ENCODE data around the gene ACTL6B. TPM values are rescaled to one million over a fixed set of nuclear protein-coding genes. Genes with fewer than 3 reads are reported as not detected.

The ACTL6B gene
- total and polyA plus RNA-seq, 3 donors from 2014 or later, result 0.79 to 2.1 (median 1.2) TPM

- TF ChIP-seq POLR2A (IDR thresholded peaks at IDR 0.05) (no peak), CTCF (IDR thresholded peaks at IDR 0.05) (no peak)
- Histone ChIP-seq H3K36me3 (ENCODE audit: low read depth, missing control alignments) (no peaks in the 10 kb centered on the region), H3K9me3 (no peaks in the 10 kb centered on the region), H3K27ac (no peak overlapping the region), H3K4me1 (peaks cover 24% of the 10 kb centered on the region), H3K27me3 (no peaks in the 10 kb centered on the region), H3K4me3 (no peak overlapping the region)
- intact Hi-C loops (cut with DNase I; ENCODE audit: low total_unique reads), result no loop called here
- no peak for DNase-seq
- WGBS, 2 donors, result 71 to 80% methylated on average over 15 to 26 of the region's 29 CpGs
Observed at GRCh38 chr7:100681491-100682227, 25.4 kb upstream of the ACTL6B start.

GRCh38 chr7:100680576-100681271, 24.5 kb upstream of the ACTL6B start:
- WGBS, 2 donors, result 84 to 91% methylated on average over 8 to 18 of the region's 18 CpGs
- intact Hi-C loops (cut with DNase I; ENCODE audit: low total_unique reads), result no loop called here
- TF ChIP-seq POLR2A (IDR thresholded peaks at IDR 0.05) (no peak), CTCF (IDR thresholded peaks at IDR 0.05) (no peak)
- H3K36me3 ChIP-seq (ENCODE audit: low read depth, missing control alignments), result no peaks in the 10 kb centered on the region
- no peak overlapping the region for H3K4me3 ChIP-seq
- H3K4me1 ChIP-seq, result peaks cover 26% of the 10 kb centered on the region
- no peaks in the 10 kb centered on the region for H3K9me3 ChIP-seq
- H3K27ac ChIP-seq, result peak overlapping the region; percentile 25 to 50
- DNase-seq, result no peak
- H3K27me3 ChIP-seq, result no peaks in the 10 kb centered on the region

GRCh38 chr7:100679927-100680575, 23.8 kb upstream of the ACTL6B start:
- intact Hi-C loops (cut with DNase I; ENCODE audit: low total_unique reads), result no loop called here
- TF ChIP-seq CTCF (IDR thresholded peaks at IDR 0.05) (no peak), POLR2A (IDR thresholded peaks at IDR 0.05) (no peak)

GRCh38 chr7:100679129-100679926, 23.1 kb upstream of the ACTL6B start:
- Histone ChIP-seq H3K27me3 (no peaks in the 10 kb centered on the region), H3K4me1 (peaks cover 26% of the 10 kb centered on the region), H3K9me3 (no peaks in the 10 kb centered on the region), H3K36me3 (ENCODE audit: low read depth, missing control alignments) (no peaks in the 10 kb centered on the region), H3K4me3 (no peak overlapping the region), H3K27ac (peak overlapping the region in 1 of 2 donors; percentile 23)
- TF ChIP-seq CTCF (IDR thresholded peaks at IDR 0.05) (no peak), POLR2A (IDR thresholded peaks at IDR 0.05) (no peak)
- DNase-seq, result peak; percentile 39
- intact Hi-C loops (cut with DNase I; ENCODE audit: low total_unique reads), result no loop called here
- WGBS, 2 donors, result 48 to 51% methylated on average over 10 to 13 of the region's 13 CpGs

More at GRCh38 chr7:100679927-100680575, 23.8 kb upstream of the ACTL6B start:
- Histone ChIP-seq H3K27me3 (no peaks in the 10 kb centered on the region), H3K4me3 (no peak overlapping the region), H3K4me1 (peaks cover 26% of the 10 kb centered on the region), H3K9me3 (no peaks in the 10 kb centered on the region), H3K27ac (peak overlapping the region; percentile 25 to 50), H3K36me3 (ENCODE audit: low read depth, missing control alignments) (no peaks in the 10 kb centered on the region)
- DNase-seq, result peak; percentile 61
- 56 to 67% methylated on average over 12 to 13 of the region's 13 CpGs for WGBS, 2 donors
